Muscle layer of colon (tissue), 2 donors: ENCODE data around the gene TMEM250.

Experiments
- H3K27ac ChIP-seq: one replicate; pipeline ENCODE4 v1.7.0; 2013; ENCODE audit warnings: low read depth, mild to moderate bottlenecking, low read length, moderate library complexity
- H3K27me3 ChIP-seq, 2 donors: one replicate each; pipeline ENCODE4 v1.7.0; 2013; ENCODE audit warnings: low read length in 2 of 2, mild to moderate bottlenecking in 2 of 2; ENCODE audit not compliant: insufficient read depth in 2 of 2, control insufficient read depth in 1 of 2
- H3K36me3 ChIP-seq: one replicate; pipeline ENCODE4 v1.7.0; 2013; ENCODE audit warnings: mild to moderate bottlenecking, low read length; ENCODE audit not compliant: insufficient read depth
- H3K4me1 ChIP-seq: one replicate; pipeline ENCODE4 v1.7.0; 2013; ENCODE audit warnings: mild to moderate bottlenecking, low read length; ENCODE audit not compliant: insufficient read depth
- H3K4me3 ChIP-seq, 2 donors: one replicate each; pipeline ENCODE4 v1.7.0; 2013; ENCODE audit warnings: low read length in 2 of 2, low read depth in 1 of 2, mild to moderate bottlenecking in 1 of 2, moderate library complexity in 1 of 2
- H3K9ac ChIP-seq: one replicate; pipeline ENCODE4 v1.7.0; 2013; ENCODE audit warnings: low read length
- H3K9me3 ChIP-seq: one replicate; pipeline ENCODE4 v1.7.0; 2013; ENCODE audit warnings: mild to moderate bottlenecking, low read length
- donor health status: abdominal sarcoma.
- donor health status: Adenocarcinoma of cecum.

The TMEM250 gene, protein sequence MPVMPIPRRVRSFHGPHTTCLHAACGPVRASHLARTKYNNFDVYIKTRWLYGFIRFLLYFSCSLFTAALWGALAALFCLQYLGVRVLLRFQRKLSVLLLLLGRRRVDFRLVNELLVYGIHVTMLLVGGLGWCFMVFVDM

DNA sequence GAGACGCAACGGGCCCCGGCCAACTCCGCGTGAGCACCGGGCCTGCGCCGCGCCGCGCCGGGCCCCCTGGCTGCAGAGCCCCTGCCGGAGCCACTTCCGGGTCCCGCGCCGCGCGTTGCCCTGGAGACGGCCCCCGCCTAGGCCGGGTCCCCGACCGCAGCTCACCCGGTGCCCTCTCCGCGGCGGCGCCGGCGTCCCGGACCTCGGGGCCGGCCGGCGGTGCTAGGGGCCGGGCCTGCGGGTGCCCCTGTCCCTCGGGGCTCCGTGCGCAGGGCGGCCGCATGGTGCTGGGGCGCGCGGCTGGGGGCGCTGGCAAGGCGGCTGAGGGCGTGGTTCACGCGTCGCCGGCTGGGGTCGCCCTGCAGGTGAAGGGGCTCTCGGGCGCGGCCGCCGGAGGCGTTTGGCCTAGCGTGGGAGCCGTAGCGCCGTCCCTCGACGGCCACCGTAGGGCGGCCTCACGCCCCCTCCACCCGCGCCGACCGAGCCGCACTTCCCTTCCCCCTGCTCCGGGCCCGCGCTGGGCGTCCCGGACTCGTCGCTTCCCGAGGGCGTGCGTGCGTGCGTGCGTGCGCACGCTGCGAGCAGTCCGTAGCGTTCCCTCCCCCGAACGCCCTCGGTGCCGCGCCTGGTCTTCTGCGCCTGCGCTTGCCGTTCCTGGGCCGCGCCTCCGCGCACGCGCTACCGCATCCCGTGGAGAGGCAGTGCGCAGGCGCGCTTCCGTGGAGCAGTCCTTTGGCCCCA lies at the start of gene TMEM250:
TSS of gene TMEM250 (minus strand) at position 556 of the 741 bp plus-strand sequence. CDS start 1,975 bp downstream, outside the sequence.
- Histone ChIP-seq H3K9me3 (no peaks in the 10 kb centered on the region), H3K36me3 (peaks cover 13% of the 10 kb centered on the region), H3K4me1 (peaks cover 20% of the 10 kb centered on the region), H3K4me3 (peak within 1 kb of the TSS; percentile 63 to 78), H3K9ac (peak within 1 kb of the TSS; percentile 63), H3K27me3 (no peaks in the 10 kb centered on the region), H3K27ac (peak within 1 kb of the TSS; percentile 84)

DNA sequence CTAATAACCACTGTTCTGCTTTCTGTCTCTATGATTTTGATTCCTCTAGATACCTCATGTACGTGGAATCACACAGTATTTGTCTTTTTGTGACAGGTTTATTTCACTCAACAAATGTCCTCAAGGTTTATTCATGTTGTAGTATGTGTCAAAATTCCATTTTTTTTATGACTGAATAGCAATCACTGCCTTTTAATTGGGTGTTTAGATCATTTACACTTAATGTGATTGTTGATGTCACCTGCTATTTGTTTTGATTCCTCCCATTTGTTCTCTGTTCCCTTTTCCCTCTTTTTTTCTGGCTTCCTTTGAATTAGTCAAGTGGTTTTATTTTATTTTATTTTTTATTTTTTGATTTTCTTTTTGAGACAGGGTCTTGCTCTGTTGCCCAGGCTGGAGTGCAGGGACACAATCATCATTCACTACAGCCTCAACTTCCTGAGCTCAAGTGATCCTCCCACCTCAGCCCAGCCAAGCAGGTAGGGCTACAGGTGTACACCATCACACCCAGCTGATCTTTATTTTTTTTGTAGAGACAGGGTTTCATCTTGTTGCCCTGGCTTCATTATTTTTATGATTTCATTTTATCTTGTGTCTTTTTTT lies 44.7 kb upstream of the TMEM250 start:
- Histone ChIP-seq H3K9me3 (no peaks in the 10 kb centered on the region), H3K4me3 (no peak overlapping the region), H3K36me3 (no peaks in the 10 kb centered on the region), H3K4me1 (no peaks in the 10 kb centered on the region), H3K27me3 (peaks cover 0 to 5% of the 10 kb centered on the region in 2 donors), H3K9ac (no peak overlapping the region), H3K27ac (no peak overlapping the region)

DNA sequence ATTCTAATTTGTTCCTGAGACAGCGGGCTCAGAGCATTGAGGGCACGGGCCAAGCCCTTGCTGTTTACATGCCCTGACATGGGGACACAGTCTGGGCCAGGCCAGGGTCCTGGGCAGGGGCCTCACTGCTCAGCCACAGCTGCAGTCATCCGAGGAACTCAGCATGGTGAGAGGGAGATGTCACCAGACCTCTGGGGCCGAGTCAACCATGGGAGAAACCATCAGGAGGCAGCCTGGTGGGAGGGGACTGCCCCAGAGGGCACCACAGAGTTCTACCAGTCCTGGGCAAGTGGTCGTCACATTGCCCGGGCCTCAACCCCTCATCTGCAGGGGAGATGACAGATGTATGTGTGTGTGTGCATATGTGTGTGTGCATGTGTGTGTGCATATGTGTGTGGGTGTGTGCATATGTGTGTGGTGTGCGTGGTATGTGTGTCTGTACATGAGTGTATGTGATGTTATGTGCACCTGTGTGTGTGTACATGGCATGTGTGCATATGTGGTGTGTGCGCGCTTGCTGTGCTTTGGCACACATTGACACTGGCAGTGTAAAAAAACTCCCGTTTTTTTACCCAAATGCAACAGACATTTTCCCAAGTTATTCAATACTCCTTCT lies 42.4 kb upstream of the TMEM250 start:
- Histone ChIP-seq H3K9ac (no peak overlapping the region), H3K9me3 (no peaks in the 10 kb centered on the region), H3K27me3 (peaks cover 0 to 25% of the 10 kb centered on the region in 2 donors), H3K27ac (no peak overlapping the region), H3K4me1 (no peaks in the 10 kb centered on the region), H3K4me3 (no peak overlapping the region), H3K36me3 (no peaks in the 10 kb centered on the region)

DNA sequence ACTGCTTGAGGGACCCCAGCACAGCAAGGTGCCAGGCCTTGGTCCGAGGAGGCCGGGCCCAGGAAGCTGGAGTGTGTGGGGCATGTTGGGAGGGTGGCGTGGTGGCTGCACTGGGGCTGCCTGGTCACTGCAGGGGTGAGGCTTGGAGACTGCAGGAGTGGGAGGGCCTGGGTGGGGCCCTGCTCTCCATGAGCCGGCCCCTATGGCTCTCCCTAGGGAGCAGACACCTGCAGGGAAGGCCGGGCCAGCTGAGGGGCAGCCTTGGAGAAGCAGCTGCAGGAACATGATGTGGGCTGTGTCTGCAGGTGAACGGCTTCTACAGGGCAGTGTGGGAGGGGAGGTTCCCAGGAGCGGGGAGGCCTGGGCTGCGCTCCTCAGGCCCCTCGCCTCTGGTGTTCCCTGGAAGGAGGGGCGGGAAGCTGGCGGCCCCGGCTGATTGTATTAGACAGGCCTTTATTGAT lies 41.7 kb upstream of the TMEM250 start:
- H3K4me1 ChIP-seq = no peaks in the 10 kb centered on the region
- no peaks in the 10 kb centered on the region for H3K36me3 ChIP-seq
- no peak overlapping the region for H3K9ac ChIP-seq
- H3K27me3 ChIP-seq = peaks cover under 1 to 30% of the 10 kb centered on the region in 2 donors
- no peaks in the 10 kb centered on the region for H3K9me3 ChIP-seq
- H3K27ac ChIP-seq = no peak overlapping the region
- no peak overlapping the region for H3K4me3 ChIP-seq

DNA sequence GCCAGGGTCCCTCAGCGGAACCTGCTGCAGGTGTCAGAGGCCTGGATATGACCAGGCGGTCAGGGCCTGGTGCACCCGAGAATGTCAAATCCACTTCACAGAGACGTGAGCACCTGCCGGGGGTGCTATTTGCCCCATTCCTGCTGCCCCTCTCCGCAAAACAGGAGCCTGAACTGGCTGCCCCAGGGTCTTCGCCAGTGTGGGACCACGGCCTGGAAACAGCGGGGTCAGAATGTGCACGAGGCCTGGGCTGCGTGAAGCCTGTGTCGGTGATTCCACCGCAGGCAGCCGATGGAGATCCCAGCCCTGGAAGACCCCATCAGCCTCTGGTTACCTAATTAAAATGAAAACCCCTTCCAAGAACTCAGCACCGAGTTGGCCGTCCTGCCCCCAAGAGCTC lies 41.2 kb upstream of the TMEM250 start:
- peaks cover 6 to 35% of the 10 kb centered on the region in 2 donors for H3K27me3 ChIP-seq

DNA sequence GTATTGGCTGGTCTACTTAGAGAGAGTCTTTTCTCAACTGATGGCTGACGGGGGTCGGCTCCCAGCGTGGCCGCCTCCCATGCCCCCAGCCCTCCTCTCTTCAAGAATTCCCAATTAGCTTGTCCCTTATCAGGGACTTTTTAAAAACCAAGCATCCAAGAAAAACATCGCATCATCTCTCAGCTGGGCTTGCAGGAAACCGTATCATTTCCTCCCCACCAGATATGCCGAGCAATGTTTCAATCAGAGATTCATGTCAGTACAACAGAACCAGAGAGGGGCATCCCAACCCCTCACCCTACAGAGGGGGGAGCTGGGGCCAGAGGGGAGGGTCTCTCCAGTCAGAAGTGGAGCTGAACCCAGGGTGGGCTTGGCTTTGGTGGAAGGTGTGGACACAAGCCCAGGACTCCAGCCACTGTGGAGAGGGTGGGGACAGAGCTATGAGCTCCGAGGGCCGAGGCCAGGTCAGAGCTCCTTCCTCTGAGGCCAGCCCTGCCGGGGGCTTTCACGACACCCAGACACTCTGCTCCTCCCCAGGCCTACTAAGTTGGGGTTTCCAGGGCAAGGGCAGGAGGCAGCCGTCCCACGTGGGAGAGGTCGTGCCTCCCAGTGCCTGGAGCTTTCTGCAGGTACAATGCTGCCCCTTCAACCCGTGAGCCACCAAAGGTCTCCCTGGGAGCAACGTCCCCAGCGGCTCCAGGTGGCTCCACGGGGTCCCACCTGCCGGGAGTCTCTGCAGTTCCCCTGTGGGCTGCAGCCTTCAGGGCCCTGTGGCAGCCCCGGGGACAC lies 39.0 kb upstream of the TMEM250 start:
- Histone ChIP-seq H3K27me3 (peaks cover 7 to 36% of the 10 kb centered on the region in 2 donors), H3K4me3 (no peak overlapping the region), H3K4me1 (no peaks in the 10 kb centered on the region), H3K27ac (no peak overlapping the region), H3K36me3 (no peaks in the 10 kb centered on the region), H3K9me3 (no peaks in the 10 kb centered on the region), H3K9ac (no peak overlapping the region)

More for the DNA sequence above, 41.2 kb upstream of the TMEM250 start:
- Histone ChIP-seq H3K9ac (no peak overlapping the region), H3K9me3 (no peaks in the 10 kb centered on the region), H3K4me1 (no peaks in the 10 kb centered on the region), H3K4me3 (no peak overlapping the region), H3K27ac (no peak overlapping the region), H3K36me3 (no peaks in the 10 kb centered on the region)

DNA sequence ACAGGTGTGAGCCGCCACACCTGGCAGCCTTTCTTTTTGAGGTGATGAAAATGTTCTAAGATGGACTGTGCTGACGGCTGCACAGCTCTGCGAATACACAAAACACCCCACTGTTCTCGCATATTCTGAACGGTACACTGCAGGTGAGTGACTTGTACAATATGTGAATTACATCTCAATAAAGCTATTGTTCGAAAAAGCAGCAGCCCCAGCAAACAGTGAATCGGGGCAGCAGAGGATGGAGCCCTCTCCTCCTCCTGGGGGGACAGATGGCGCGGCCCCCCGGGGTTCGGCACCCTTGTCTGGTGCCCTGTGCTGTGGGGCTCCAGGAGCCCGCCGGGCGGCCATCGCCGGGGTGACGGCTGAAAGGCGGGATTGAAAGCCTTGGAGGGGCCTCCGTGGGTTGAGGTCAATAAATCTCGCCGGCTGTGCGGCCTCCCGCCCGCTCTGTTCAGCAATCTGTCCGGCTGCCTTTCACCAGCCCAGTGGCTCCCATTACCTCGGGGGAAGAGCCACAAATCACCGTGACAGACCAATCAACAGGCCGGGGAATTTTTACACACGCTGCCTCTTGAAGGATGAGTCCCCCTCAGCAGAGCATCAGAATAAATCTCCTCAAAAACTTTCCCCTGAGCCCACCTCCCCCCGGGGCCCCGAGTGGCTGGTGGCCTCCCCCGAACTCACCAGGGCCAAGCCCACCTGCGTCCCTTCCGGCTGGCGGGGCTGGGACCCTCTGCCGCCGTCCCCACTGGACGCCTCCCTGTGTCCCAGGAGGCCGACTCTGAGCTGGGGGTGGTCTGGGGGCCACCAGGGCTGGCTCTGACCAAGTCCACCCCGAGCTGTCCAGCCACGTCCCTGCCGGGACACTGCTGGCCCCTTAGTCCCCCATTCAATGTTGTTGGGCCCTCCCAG lies 37.8 kb upstream of the TMEM250 start:
- H3K27me3 ChIP-seq = peaks cover 7 to 36% of the 10 kb centered on the region in 2 donors
- no peak overlapping the region for H3K9ac ChIP-seq
- no peaks in the 10 kb centered on the region for H3K36me3 ChIP-seq
- H3K4me3 ChIP-seq = no peak overlapping the region
- no peaks in the 10 kb centered on the region for H3K9me3 ChIP-seq
- H3K27ac ChIP-seq = no peak overlapping the region
- H3K4me1 ChIP-seq = no peaks in the 10 kb centered on the region

DNA sequence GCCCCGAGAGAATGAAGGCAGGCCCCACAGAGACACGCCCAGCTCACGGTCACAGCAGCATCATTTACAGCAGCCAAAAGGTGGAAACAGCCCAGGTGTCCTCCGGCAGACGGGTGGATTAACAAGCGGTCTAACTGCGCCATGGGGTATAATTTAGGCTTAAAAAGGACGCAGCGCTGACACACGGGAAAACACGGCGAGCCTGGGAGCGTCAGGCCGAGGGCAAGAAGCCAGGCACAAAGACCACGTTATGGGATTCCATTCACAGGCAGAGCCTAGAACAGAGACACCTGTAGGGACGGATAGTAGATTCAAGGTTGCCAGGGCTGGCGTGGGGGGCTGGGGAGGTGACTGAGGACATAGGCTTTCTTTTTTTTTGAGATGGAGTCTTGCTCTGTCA lies 36.9 kb upstream of the TMEM250 start:
- Histone ChIP-seq H3K4me1 (no peaks in the 10 kb centered on the region), H3K9ac (no peak overlapping the region), H3K9me3 (no peaks in the 10 kb centered on the region), H3K4me3 (no peak overlapping the region), H3K27ac (no peak overlapping the region), H3K36me3 (no peaks in the 10 kb centered on the region), H3K27me3 (peaks cover 7 to 36% of the 10 kb centered on the region in 2 donors)

DNA sequence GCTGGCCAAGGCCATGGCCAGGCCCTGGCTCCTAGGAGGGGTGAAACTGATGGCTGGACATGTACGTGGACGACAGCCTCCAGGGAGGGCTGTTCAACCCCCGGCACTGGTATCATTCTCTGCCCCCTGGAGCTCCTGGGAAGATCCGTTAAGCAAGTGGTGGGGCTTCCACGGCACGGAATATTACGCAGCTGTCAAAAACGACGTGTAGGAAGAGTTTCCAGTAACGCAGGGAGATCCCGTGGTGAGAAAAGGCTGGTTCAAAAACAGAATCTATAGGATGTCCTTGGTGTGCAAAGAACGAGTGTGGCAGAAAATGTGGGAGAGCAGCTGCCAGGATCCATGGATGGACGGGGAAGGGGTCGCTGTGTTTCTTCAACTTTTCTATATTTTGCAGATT lies 36.3 kb upstream of the TMEM250 start:
- peaks cover 7 to 35% of the 10 kb centered on the region in 2 donors for H3K27me3 ChIP-seq

DNA sequence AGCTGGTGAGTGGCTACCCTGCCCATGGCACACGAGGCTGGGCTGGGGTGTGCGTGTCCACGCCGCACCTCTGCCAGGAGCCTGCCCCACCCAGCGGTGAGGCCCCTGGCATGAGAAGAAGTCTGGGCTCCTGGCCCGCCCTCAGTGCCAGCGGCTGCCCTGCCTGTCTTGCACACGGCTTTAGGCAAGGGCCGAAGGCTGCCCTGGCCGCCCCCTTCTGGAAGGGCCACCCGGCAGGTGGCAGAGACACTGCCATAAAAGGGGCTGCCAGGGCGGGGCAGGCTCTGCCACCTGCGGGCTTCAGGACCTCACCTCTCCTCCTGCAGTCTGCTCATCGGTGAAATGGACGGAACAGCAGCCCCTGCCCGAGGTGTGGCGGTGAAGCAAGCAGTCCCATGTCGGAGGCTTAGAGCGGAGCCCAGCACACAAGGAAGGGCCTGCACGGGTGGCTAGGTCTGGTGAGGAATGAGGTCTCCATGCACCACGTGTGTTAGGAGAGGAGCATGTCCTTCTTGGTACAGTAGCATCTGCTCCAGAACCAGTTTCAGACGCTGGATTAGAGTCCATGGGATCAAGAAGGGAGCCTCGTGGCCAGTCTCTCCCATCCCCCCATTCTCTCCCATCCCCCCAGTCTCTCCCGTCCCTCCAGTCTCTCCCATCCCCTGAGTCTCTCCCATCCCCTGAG lies 34.8 kb upstream of the TMEM250 start:
- H3K9ac ChIP-seq = no peak overlapping the region
- peaks cover 7 to 41% of the 10 kb centered on the region in 2 donors for H3K27me3 ChIP-seq
- no peaks in the 10 kb centered on the region for H3K4me1 ChIP-seq
- no peaks in the 10 kb centered on the region for H3K9me3 ChIP-seq
- no peak overlapping the region for H3K4me3 ChIP-seq
- no peaks in the 10 kb centered on the region for H3K36me3 ChIP-seq
- H3K27ac ChIP-seq = no peak overlapping the region

More for the DNA sequence above, 36.3 kb upstream of the TMEM250 start:
- H3K27ac ChIP-seq = no peak overlapping the region
- H3K36me3 ChIP-seq = no peaks in the 10 kb centered on the region
- no peak overlapping the region for H3K9ac ChIP-seq
- no peaks in the 10 kb centered on the region for H3K9me3 ChIP-seq
- H3K4me1 ChIP-seq = no peaks in the 10 kb centered on the region
- no peak overlapping the region for H3K4me3 ChIP-seq
